NCI-H1105 (cell line): ENCODE measurements around the gene APCDD1L.

ENCODE experiments used
- DNase-seq: peaks from one replicate; lab custom pipeline; 2025; lab: John Stamatoyannopoulos, UW

APCDD1L gene

DNA sequence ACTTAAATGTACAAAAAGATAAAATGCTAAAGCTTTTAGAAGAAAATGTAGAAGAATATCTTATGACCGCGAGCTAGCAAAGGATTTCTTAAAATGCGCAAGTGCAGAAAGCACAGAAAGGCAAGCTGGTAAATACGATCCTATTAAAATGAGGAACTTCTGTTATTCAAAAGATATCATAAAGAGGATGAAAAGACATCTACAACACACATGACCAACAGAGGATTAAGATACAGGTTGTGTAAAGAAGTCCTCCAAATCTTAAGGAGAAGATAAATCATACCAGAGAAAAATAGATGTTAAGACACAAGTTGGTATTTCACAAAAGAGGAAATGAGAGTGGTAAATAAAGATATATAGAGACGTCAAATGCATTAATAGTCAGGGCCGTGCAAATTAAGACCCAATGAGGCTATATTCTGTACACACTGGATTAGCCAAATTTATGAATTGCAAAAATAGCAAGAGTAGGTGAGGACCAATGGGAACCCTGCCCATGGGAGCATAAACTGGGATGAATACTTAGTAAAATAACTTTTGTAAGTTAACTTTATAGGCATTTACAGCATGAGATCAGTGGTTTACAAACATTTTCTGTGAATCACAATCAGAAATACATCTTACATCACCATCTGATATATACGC, 23.0 kb downstream of the APCDD1L start:
- DNase-seq, result no peak

DNA sequence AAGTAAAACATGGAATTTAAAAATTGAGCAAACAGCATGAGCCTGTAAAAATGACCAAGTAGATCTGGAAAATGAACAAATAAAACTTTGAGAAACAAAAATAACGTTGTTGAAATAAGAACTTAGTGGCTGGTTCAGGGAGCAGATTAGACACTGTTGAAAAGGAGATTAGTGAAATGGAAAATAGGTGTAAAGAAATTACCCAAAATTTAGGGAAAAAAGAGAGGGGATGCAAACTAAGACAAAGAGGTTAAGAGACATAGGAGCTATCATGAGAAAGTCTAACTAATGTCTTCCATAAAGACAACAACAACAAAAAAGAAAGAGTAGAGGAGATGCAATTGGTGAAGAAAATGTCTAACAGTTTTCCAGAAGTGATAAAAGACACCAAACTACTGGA, 29.0 kb downstream of the APCDD1L start:
- DNase-seq, result no peak

DNA sequence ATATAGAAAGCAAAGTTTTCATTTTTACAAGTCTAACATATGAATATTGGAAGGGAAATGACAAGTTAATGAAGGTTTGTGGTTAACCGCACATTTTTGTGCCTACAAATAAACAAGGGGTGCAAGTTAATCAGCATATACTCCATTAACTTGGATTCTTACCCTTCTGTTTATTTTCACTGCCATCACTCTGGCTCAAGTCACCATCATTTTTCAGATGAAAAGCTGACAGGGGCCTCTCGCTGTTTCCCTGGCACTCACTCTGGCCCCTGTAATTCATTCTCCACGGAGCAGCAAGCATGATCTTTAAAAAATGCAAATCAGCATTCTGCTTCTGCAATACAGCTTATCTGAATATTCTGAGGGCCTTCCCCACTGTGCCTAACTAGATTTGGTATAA, 29.8 kb downstream of the APCDD1L start:
- DNase-seq, result no peak

DNA sequence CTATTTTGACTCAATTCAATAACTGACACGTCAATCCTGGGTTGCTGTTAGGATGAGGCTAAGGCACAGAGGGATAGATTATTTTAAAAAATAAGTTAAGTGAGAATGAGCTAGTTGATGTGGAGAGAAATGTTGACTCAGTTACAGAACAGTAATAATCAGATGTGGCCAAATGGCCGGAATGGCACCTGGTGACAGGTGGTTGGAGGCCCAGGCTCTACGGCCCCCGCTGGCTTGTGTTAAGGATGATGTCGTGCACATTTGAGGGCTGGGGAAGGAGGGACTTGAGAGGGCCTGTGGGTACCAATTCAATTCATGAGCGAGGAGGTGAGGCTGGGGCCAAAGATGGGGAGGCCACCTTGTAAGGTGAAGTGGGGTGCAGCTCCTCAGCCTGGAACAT, 31.7 kb downstream of the APCDD1L start:
- DNase-seq, result no peak

DNA sequence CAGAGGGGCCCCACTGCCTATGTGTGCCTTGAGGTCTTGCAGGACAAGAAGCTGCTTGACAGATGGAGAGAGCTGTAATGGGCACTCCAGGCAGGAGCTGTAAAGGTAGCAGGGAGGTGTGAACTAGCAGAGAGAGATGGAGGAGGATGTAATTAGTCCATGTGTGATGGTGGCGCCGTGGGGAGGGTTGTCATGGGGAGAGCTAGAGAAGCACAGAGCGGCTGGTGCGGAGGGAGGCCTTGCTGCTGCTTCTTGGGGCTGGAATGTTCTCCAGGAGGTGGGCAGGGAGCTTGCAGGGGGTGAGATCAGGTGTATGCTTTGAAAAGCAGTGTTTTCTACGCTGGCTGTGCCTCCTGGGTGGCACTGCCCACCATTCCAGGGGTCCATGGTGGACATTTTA, 32.1 kb downstream of the APCDD1L start:
- no peak for DNase-seq

DNA sequence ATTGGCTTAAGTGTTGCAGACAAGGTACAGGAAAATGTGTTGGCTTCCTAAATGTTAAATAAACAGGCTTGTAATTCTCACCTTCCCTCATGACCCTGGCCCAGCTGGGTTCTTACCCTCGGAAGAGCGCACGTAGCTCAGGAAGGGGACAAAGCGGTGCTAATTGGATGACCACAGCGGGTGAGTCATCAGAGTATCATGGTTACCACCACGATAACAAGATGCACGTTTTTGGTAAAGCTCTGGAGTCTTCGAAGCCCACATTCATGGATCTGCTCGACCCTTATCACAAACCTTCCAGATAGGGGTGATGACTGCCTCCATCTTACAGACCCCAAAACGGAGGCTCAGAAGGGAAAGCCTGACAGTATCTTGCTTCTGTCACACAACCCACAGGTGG, 32.8 kb downstream of the APCDD1L start:
- DNase-seq, result no peak

DNA sequence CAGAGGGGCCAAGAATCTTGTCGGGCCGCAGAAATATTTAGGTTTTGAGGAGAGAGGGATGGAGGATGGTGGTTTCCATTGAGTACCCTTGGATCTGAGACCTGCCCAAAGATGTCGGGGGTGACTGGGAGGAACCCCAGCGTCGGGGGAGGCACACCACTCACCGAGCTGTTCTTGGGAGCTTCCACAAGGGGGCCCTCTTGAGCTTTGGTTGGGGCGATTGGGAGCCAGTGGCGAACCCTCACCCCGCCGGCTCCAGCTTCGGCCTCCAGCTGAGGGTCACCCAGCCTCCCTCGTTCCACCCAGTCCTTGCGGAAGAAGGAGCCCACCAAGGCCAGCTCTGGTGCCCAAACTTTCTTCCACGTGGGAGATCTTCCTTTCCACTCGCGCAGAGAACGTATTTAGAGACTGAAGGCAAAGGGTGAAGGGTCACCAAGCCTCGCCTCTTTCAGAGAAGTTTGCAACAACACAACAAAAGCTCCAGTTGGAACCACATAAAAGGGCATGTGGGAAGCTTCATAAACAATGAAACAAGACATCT, 33.6 kb downstream of the APCDD1L start:
- DNase-seq, result no peak

DNA sequence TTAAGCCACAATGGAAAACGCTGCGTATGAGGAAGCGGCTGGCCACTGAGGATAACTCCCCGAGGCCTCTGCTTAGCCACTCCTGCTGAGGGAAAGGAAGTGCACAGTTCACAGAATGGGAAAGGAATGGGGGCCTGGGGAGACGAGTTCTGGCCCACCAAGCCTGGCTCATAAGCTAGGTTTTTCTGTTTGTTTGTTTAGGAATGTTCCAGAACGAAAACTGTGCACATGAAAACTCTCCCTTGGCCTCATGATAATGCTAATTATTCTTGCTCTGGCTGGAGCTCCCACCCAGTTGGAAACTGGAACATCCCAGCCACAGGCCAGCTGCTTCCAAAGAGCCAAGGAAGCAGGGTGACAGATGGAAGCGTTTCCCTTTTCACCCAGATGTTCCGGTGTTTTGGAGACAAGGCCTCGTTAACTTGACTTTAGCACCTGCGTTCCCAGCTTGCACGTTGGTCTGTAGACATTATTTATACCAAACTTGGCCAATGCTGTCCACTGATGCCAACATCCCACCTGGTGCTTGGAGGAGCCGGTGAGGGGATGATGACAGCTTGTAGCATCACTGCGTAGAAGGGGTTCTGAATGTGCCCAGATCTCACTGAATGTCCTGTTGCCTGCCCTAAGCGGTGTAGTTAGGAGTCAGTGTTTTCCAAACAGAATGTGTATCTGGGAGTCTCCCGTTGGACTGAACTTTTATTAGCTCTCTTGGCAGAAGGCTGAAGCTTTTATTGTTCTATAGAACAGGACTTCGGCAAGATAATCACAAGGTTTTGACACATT, 34.5 kb downstream of the APCDD1L start:
- DNase-seq, result no peak

DNA sequence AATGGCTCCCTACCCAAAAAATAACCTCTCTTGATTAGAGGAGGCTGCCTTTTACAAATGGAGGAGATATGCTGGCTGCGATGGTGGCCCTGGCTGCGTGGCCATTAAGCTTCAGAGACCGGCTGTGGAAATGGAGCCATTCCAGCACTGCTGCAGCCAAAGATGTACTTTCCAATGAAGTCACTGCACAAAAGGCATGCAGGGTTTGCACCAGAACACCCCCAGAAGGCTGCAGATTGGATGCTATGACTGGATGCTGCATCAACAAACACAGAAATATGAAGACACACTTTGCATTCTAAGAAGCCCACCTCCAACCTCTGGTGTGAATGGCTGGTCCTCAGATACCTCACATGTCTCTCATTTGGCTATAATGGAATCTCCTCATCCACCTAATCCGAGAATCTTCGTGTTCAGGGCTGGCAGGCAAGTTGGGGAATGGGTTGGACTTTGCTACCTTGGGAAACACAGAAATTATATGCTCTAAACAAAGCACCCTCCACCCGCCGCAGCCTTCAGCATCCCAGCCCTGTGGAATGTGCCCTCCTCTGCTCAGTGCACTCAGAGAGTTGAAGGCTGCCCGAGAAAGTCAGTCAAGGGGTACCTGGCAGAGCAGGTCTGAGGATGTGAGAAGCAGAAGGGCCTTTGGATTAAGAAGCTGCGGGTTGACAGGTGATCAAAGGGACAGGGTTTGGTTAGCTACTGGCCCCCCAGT, 35.3 kb downstream of the APCDD1L start:
- DNase-seq, result no peak

DNA sequence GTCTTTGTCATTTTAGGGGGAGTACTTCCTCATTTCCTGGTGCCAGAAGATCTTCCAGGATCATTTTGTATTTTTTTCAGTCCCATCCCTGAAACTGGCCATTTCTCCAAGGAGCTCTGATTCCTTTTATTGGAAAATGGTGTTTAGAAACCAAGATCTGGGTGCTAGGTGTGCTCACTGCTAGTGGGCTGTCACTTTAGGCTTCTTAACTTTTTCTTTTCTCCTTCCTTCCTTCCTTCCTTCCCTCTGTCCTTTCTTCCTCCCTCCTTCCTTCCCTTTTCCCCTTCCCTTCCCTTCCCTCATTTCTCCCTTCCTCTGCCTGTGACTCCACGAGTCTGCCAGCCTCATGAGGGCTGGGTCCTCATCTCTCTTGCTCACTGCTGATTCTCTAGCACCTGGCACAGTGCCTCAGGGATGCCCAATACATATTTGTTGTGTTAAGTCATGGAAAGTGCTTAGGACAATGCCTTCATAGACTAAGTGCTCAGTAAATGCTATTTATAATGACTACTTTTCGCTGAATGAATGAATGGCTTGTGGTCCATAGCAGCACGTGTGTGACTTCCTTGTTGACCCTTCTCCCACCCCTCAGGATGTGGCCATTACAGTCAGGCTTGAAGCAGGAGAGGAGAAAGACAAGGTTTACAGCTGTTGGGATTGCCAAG, 36.9 kb downstream of the APCDD1L start:
- DNase-seq, result no peak

DNA sequence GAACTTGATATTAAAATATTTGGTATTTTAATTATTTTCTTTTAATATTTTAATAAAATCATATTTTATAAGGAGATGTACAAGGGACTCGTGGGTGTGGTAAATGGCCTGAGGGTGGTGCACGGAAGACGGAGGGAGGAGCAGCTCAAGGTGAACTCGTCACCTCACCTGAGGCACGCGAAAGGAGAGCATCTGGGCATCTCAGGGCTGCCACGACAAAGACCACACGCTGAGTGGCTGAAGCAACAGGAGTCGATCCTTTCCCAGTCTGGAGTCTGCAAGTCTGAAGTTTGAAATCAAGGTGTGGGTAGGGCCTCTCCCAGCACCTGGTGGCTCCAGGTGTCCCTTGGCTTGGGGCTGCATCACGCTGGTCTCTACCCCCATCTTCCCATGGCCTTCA, 39.7 kb downstream of the APCDD1L start:
- DNase-seq, result no peak

DNA sequence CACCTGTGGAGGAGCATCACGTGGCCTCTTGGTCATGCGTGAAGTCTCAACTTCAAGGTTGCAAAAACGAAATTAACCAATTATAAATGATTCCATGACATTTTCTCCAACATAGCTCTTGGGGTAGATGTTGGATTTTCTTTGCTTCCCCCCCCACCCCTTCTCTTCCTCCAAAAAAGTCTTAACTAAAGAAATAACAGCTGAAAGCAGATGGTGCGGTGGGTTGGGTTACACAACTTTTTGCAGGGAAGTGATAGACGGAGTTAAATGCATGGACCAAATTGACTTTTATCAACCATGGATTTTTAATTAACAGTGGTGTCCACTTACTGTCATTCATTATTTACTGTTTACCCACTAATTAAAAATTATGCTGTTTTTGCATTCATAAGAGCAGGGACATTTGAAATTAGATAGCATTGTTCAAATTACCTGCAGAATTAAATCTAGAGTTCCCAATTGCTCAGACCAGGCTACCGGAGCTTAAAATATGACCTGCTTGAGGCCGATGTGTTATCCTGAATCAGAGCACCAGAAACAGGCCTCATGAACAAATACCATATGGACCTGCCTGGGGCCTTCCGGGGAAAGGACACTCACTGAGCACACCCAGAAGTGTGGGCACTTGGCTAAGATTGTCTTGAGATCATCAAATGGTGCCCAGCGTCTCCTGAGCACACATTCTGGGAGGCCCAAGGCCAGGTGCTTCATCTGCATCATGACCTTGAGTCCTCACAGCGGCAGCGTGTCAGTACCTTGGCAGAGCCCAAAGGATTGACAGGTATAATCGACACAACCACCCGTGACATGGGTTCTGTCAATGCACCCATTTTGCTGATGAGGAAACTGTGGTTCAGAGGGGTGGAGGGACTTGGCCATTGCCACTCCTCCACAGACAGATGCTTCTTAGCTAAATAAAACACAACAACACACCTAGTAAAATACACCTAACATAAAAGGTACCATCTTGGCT, 41.5 kb downstream of the APCDD1L start:
- DNase-seq, result no peak

DNA sequence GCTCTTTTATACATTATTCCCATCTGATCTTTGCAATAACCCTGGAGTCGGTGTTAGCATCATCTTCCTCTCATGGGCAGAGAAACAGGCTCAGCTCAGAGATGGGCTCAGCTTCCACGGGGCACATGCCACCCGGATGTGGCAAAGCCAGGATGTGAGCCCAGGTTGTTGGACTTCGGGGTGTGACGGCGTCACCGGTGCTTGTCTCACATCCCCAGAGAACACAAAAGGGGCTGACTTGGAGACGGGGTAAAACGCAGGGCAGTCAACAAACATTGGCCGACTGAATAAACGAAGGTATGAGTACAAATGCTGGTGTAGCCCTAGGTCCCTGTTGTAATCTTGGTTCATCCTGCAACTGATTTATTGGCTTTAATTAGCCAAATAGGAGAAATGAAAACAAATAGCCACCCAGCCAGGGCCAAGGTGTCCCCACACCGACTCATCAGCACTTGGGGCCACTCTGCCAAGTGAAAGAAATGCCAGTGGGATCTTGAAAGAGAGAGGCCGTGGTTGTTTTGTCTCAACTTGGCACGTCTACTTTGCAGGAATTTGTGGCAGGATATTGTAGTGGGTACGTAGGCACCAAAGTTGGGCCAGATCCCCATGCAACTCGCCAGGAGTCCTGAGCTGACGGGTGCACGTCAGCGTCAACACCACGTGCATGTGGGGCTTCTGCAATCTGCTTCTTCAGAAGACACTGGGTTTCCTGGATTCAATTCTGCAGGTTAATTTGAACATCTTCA, 42.8 kb downstream of the APCDD1L start:
- DNase-seq, result no peak

DNA sequence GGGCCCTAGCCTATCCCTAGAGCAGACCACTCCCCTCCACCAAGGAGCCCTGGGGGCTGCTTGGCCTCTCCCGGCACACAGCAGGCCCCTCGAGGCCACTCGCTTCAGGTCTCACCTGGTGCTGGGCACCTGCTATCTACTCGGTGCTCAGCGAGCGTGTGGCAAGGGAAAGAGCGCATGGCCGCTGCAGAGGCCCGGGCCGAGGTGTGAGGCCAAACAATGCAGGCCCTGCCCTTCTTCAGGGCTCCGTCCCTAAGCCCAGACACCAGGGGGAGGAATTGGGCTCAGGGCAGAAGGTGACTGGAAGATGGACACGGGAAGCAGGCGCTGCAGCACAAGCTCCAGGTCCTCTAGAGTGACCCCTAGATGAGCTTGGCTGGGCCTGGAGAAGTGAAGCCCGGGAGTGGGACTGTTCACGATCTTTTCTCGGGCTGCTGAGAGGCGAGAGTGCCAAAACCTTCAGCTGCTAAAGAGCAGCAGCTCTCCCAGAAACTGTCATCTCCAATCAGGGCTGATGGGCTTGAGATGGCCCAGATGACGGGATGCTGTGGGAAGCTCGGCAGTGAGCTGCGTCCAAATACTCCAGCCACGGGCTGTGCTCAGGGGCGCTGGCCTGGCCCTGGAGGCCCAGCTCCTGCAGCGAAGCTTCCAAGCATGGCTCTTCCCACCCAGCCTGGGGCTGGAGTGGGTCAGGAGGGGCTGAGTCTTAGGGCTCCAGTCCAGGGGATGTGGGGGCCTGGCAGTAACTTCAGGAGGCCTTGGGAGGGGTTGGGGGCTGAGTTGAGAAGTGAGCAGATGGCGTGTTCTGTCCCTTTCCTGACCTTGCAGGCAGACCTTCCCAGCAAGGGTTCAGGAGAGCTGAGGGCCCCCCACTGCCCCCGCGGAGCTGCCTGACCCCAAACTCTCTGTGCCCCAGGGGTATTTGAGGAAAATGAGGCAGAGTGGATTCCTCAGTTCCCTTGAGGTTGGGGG, 43.7 kb downstream of the APCDD1L start:
- no peak for DNase-seq

DNA sequence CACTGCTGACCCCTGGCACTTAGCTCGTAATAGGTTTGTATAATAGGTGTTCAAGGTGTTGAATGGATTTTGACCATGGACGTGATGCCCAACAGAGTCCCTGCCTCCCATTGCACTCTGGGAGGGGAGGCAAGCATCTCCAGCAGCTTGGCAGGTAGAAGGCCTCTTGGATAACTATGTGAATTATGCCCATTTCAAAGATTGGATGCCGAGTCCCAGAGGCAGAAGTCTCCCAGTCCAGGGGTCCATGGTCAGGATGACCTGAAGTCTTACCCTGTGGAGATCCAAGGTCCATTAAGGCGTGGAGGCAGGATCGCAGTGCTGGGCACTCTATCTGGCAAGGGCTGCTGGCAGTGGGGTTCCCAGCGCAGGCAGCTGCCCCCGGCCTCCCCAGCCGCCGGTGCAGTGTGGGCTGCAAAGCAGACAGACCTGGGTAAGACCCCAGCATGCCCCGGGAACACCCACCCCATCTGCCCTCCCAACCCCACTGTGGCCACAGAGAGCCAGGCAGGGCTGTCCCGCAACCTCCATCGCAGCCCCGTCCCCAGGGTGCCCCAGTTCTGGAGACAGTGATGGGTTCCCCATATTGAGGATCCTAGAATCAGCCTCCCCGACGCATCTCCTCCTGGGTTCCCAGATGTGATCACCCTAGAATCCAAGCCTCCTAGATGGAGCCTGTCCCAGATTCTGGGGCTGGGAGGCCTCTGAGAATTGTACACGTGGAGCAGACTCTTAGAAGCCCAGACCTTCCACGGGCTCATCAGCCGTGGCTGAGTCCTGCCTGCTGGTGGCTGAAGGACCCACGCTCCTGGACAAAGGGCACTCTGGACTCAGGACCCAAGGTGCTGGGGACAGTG, 44.6 kb downstream of the APCDD1L start:
- no peak for DNase-seq

DNA sequence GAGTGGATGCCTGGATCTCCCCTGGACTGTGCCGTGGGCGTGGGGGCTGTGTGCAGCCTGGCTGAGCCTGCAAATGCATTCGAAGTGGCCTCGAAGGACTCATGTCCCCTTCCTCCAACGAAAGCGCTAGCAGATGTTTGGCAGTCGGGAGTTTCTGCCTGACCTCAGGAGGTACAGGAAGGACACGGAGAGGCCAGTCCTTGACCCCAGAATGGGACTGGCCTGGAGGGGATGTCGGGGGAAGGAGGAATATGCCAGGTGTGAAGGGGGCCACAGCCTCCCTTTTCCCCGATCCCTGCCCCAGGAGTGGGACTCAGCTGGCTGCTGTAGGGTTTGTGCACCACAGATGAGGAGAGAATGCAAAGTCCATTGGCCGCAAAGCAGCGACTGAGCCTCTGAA, 45.6 kb downstream of the APCDD1L start:
- no peak for DNase-seq

DNA sequence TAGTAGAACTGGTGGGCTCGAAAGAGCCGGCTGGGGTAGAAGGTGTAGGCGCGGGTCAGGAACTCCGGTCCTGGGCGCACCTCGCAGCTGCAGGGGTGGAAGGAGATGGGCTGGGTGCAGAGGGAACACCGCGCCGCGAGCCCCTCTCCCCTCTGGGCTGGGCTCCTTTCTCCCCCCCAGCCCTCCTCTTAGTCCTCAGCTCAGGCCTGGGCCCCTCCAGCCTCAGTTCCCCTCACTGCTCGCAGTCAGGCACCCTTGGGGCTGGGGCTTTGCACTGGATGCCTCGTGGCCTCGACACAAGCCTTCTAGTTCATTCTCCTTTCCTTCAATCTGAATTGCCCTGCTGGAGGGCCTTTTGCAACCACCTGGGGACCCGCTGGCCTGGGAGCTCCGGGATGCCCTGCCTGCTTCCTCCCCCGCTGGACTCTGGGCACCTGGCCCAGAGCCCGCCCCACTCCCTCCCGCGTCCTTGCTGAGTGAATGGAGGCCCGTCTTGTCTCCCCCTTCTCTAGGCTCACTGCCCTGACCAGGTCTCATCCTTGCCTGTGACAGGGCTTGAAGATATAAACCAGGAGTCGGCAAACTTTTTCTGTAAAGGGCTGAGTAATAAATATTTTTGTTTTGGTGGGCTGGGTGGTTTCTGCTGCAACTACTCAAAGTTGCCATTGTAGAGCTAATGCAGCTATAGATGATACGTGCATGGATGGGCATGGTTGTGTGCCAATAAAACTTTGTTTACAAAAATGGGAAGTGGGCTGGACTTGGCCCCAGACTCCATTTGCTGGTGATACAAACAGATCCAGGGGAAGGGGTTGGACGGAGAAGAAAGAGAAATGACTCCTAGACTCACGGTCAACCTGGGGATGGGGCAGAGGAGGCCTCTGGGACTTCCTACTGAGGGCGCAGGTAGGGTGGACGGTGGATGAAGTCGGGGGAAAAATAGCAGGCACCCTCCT, 47.3 kb downstream of the APCDD1L start:
- no peak for DNase-seq
